ENCODE measurements around the gene HTR5A.
"Not testable (repeated sequence)": the region's sequence is repeated elsewhere in the genome, so short reads cannot be mapped to it uniquely, and the experiment has no call there.

The HTR5A gene

DNA sequence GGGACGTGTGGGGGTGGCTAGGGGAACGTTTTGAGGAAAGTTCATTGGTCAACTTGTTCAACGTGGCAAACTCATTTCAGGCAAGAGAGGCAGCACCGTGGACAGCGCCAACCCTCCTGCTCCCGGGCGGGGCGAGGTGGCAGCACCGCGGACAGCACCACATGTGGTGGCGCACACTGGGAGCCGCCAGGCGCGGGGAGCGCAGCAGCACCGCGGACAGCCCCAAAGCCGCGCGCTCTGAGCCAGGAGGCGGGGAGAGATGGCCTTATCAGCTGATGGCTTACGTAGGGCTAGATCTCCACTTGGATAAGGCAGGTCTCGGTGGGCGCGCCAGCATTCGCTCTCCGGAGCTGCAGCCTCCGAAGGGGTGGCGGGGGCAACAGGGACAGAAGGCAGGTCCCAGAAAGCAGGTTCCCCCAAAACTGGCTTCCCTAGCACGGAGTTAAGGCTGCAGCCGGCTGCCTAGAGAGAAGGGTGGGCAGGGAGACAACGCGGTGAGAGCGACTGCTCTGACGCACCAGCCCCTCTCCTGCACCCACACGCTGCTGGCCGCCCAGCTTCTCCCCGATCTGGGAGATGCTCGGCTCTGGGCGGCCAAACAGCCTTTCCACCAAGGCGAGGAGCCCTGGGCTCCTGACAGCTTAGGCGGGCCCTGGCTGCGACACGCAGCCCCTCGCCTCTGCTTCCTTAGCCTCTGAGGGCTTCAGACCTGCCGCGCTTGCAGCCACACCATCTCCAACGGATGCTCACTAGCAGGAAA lies at the start of gene HTR5A:
HTR5A (plus strand) TSS at position 333 of the 760 bp plus-strand sequence. CDS start 576 bp downstream, outside the sequence.
- Histone ChIP-seq H3K36me3 (ENCODE audit: low read depth) (no peaks in the 10 kb centered on the region), H3K27me3 (ENCODE audit: insufficient read depth, poor library complexity, severe bottlenecking) (peaks cover 35% of the 10 kb centered on the region), H3K4me3 (ENCODE audit: severe bottlenecking) (no peak within 1 kb of the TSS), H3K4me1 (ENCODE audit: insufficient read depth, poor library complexity, severe bottlenecking) (peaks cover 5% of the 10 kb centered on the region), H3K9me3 (ENCODE audit: severe bottlenecking) (no peaks in the 10 kb centered on the region), H3K27ac (ENCODE audit: poor library complexity, severe bottlenecking) (no peak within 1 kb of the TSS)
- DNase-seq (ENCODE audit: low spot score) (peak; percentile 85), ATAC-seq (ENCODE audit: low read depth) (peak; percentile 94)
- TF ChIP-seq CTCF (IDR thresholded peaks at IDR 0.05; ENCODE audit: poor library complexity, severe bottlenecking), result no peak

DNA sequence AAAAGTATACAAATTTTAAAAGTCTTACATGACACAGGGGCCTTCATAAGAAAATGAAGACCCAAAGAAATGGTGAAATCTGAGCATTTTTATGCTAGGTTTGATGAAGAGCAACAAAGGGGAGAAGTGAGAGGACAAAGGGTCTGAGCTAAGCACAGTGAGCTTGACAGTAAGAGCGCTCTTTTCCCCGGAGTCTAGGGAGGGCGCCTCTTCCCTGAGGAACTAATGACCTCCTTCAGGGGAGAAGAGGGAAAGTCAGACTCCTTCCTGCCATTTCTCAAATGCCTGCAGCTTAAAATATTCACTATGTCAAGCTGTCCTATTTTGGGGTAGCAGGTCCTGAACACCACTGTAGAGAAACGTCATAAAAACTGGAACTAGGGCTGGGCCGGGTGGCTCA lies 49.1 kb upstream of the HTR5A start:
- Histone ChIP-seq H3K4me3 (ENCODE audit: severe bottlenecking) (no peak overlapping the region), H3K36me3 (ENCODE audit: low read depth) (no peaks in the 10 kb centered on the region), H3K4me1 (ENCODE audit: insufficient read depth, poor library complexity, severe bottlenecking) (no peaks in the 10 kb centered on the region), H3K27me3 (ENCODE audit: insufficient read depth, poor library complexity, severe bottlenecking) (no peaks in the 10 kb centered on the region), H3K27ac (ENCODE audit: poor library complexity, severe bottlenecking) (no peak overlapping the region), H3K9me3 (ENCODE audit: severe bottlenecking) (no peaks in the 10 kb centered on the region)
- no peak for ATAC-seq (ENCODE audit: low read depth)
- no peak for DNase-seq (ENCODE audit: low spot score)
- TF ChIP-seq CTCF (IDR thresholded peaks at IDR 0.05; ENCODE audit: poor library complexity, severe bottlenecking), result no peak

GRCh38 chr7:155021699-155022145 lies 48.4 kb upstream of the HTR5A start:
- TF ChIP-seq CTCF (IDR thresholded peaks at IDR 0.05; ENCODE audit: poor library complexity, severe bottlenecking), result no peak
- H3K27me3 ChIP-seq (ENCODE audit: insufficient read depth, poor library complexity, severe bottlenecking), result no peaks in the 10 kb centered on the region
- ATAC-seq (ENCODE audit: low read depth), result no peak

DNA sequence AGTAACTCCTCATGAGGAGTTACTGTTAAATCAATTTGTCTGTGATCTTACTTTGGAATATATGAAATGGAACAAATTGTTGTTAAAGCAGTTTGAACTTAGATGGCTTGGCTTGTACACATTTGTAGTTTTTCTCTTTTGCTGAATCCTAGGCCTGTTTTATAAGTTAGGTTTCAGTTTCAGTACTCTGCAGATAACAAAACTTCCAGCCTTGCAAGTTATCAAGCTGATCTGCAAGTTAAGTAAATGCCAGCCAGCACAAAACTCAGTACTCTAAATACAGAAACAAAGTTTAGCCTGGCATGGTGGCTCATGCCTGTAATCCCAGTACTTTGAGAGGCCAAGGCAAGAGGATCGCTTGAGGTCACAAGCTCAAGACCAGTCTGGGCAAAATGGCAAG lies 42.2 kb upstream of the HTR5A start:
- Histone ChIP-seq H3K4me3 (ENCODE audit: severe bottlenecking) (no peak overlapping the region), H3K9me3 (ENCODE audit: severe bottlenecking) (no peaks in the 10 kb centered on the region), H3K27ac (ENCODE audit: poor library complexity, severe bottlenecking) (no peak overlapping the region), H3K36me3 (ENCODE audit: low read depth) (no peaks in the 10 kb centered on the region), H3K27me3 (ENCODE audit: insufficient read depth, poor library complexity, severe bottlenecking) (peaks cover 3% of the 10 kb centered on the region), H3K4me1 (ENCODE audit: insufficient read depth, poor library complexity, severe bottlenecking) (no peaks in the 10 kb centered on the region)
- DNase-seq (ENCODE audit: low spot score), result no peak
- TF ChIP-seq CTCF (IDR thresholded peaks at IDR 0.05; ENCODE audit: poor library complexity, severe bottlenecking), result no peak
- no peak for ATAC-seq (ENCODE audit: low read depth)

More at GRCh38 chr7:155021699-155022145, 48.4 kb upstream of the HTR5A start:
- Histone ChIP-seq H3K9me3 (ENCODE audit: severe bottlenecking) (no peaks in the 10 kb centered on the region), H3K4me1 (ENCODE audit: insufficient read depth, poor library complexity, severe bottlenecking) (no peaks in the 10 kb centered on the region), H3K4me3 (ENCODE audit: severe bottlenecking) (no peak overlapping the region), H3K36me3 (ENCODE audit: low read depth) (no peaks in the 10 kb centered on the region), H3K27ac (ENCODE audit: poor library complexity, severe bottlenecking) (no peak overlapping the region)
- DNase-seq (ENCODE audit: low spot score), result no peak

DNA sequence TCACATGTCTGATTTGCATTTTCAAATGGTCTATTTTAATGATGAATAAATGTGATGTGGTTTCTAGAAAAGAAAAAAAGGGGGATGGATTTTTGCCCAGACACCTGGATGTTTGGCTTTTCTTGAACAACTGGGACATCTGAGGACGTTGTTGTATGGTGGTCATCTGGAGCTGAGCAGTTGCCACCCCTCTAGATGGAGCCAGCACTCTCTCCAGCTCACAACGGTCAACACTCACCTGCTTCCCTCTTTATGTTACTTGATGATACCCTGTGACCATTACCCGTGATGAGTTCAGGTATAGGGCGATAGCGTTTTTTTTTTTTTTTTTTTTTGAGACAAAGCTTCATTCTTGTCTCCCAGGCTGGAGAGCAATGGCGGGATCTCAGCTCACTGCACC lies 37.1 kb upstream of the HTR5A start:
- Histone ChIP-seq H3K36me3 (ENCODE audit: low read depth) (no peaks in the 10 kb centered on the region), H3K4me1 (ENCODE audit: insufficient read depth, poor library complexity, severe bottlenecking) (no peaks in the 10 kb centered on the region), H3K4me3 (ENCODE audit: severe bottlenecking) (no peak overlapping the region), H3K27me3 (ENCODE audit: insufficient read depth, poor library complexity, severe bottlenecking) (peaks cover 3% of the 10 kb centered on the region), H3K9me3 (ENCODE audit: severe bottlenecking) (no peaks in the 10 kb centered on the region), H3K27ac (ENCODE audit: poor library complexity, severe bottlenecking) (no peak overlapping the region)
- DNase-seq (ENCODE audit: low spot score) (no peak), ATAC-seq (ENCODE audit: low read depth) (no peak)
- no peak for TF ChIP-seq CTCF (IDR thresholded peaks at IDR 0.05; ENCODE audit: poor library complexity, severe bottlenecking)

DNA sequence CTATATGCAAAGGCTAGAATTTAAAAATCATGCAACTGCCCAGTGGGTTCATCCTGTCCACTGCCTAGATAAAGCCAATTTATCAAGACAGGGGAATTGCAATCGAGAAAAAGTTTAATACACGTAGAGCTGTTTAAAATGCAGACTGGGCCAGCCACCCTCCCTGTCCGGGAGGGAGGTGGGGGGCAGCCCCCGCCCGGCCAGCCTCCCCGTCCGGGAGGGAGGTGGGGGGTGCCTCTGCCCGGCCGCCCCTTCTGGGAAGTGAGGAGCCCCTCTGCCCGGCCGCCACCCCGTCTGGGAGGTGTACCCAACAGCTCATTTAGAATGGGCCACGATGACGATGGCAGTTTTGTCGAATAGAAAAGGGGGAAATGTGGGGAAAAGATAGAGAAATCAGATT lies 35.6 kb upstream of the HTR5A start:
- not testable (repeated sequence) for H3K4me3 ChIP-seq (ENCODE audit: severe bottlenecking); H3K36me3 ChIP-seq (ENCODE audit: low read depth); H3K4me1 ChIP-seq (ENCODE audit: insufficient read depth, poor library complexity, severe bottlenecking); ATAC-seq (ENCODE audit: low read depth); H3K9me3 ChIP-seq (ENCODE audit: severe bottlenecking); H3K27ac ChIP-seq (ENCODE audit: poor library complexity, severe bottlenecking); DNase-seq (ENCODE audit: low spot score); H3K27me3 ChIP-seq (ENCODE audit: insufficient read depth, poor library complexity, severe bottlenecking)

Data from RWPE2 (cell line).